GM18858 (cell line): ENCODE measurements around the gene NDUFA6.
A peak's percentile ranks its signal among the peaks of the same experiment; 100 is the strongest.
"Not testable (repeated sequence)": the region's sequence is repeated elsewhere in the genome, so short reads cannot be mapped to it uniquely, and the experiment has no call there.

ENCODE experiments used
- ATAC-seq: cut with Tn5 transposase; IDR thresholded peaks from one replicate; pipeline ENCODE4 v1.9.1; 2021; ENCODE audit not compliant: unreplicated experiment

Gene NDUFA6

GRCh38 chr22:42072606-42073330, 17.8 kb downstream of the NDUFA6 start:
- no peak for ATAC-seq

DNA sequence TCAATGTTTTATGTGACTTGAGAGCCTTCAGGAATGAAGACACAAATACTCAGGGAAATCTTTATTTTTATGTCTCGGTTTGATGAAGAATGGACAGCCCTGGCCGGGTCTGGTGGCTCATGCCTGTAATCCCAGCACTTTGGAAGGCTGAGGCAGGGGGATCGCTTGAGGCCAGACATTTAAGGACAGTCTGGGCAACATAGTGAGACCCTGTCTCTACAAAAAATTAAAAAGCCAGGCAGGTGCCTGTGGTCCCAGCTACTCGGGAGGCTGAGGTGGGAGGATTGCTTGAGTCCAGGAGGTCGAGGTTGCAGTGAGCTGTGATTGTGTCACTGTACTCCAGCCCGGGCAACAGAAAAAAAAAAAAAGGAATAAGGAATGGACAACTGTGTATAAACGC, 19.1 kb downstream of the NDUFA6 start:
- ATAC-seq: not testable (repeated sequence)

GRCh38 chr22:42070517-42071422, 19.8 kb downstream of the NDUFA6 start, which contains the start of gene NAGA:
TSS of gene NAGA (minus strand) at chr22:42070812. CDS start at chr22:42070297, 515 bp downstream.
- peak; percentile 75 for ATAC-seq

- ATAC-seq: no peak
Measured at GRCh38 chr22:42069801-42070516, 20.6 kb downstream of the NDUFA6 start.

GRCh38 chr22:42068291-42068690, 22.3 kb downstream of the NDUFA6 start:
- ATAC-seq: no peak

DNA sequence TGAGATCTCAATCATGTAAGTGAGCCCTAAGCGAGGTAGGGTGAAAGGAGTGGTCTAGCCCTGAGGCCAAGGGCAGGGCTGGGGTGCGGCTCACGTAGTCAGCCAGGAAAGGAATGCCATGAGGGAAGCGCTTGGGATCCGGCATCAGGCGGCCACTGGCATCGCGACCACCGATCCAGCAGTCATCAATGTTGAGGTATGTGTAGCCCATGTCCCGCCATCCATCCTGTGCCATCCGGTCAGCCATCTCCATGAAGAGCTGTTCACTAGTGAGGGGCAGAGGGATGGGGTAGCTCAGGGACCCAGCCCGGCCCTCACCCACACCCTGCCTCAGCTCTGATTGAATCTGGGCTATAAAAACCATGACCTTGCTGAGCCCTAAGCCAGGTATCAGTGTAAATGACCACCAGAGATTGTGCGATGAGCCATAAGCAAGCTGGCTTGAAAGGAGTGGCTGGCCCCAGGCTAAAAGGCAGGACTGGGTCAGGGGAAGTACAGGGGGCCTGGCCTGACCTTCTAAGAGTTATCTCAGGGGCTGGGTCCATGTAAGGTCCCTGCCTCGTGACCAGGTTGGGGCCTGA, 22.8 kb downstream of the NDUFA6 start:
- no peak for ATAC-seq

DNA sequence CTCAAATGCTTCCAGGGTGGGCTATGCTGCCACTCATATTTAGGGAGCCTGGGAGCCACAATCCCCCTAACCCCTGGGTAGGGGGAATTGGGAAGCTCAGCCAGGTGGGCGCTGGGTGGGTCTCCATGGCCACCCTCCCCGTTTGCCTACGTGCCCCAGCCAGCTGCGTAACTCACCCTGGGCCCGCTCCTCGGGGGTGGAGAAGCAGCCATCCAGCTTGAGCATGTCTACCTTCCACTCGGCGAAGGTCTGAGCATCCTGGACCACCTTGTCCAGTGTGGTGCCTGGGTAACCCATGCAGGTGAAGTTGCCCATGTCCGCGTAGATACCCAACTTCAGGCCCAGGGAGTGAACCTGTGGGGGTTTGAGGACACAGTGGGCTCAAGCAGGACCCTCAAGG, 23.6 kb downstream of the NDUFA6 start:
- ATAC-seq: no peak

DNA sequence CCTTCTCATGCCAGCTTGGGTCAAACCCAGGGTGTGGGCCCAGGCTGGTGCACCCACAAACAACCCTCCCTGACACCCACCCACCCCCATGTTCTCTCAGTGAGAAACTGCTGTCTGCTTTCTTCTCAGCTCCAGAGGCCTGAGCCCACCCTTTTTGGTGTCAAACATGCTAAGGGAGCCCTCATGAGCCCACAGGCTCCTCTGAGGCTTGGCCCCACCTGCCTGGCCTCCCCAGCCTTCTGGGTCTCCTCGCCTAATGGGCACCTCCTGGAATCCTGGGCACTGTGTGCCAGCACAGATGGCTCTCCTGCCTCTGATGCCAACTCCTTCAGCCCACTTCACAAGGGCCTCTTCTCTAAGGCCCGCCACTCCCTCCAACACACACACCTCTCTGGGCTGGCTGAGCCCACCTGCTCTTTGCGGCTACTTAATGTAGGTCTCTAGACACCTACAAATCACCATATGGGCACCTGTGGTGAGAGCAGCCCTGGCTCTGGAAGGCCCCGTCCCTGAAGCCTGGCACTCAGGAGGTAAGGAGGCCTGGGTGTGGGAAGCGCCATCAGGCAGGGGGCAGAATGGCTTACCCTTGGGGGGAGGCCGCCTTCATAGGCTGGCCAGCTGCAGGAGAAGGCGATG, 24.3 kb downstream of the NDUFA6 start:
- ATAC-seq: no peak

DNA sequence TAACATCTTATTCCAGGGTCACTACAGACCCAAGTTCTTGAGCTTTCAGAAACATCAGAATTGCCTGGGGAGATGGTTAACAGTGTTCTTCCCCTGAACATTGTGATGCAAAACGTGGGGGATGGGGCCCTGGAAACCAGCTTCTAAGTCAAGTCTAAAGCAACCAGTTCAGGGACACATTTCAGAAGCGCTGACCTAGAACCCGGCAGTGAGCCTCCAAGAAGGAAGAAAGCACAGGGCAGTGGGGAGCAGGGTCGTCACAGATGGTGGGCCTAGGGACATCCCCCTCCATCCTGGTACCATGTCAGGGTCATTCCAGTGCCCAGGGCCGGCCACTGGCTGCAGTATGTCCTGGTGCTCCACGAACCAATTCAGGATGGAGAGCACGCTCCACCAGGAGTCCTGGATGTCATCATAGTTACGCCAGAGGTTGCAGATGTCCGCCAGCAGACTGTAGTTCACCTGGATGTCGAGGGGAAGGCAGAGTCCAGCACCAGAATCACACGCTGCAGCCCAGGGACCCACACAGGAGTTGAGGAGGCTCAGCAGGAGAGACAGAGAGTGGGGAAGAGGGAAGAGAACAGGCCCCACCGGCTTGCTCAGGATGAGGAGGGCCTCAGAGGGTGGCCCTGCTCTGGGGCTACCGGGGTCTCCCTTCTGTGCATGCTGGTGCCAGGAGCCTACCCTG, 25.0 kb downstream of the NDUFA6 start:
- ATAC-seq: no peak

- ATAC-seq: no peak
Measured at GRCh38 chr22:42064629-42065028, 25.9 kb downstream of the NDUFA6 start.

- no peak for ATAC-seq
Measured at GRCh38 chr22:42062506-42063170, 27.9 kb downstream of the NDUFA6 start.

- ATAC-seq: no peak
Measured at GRCh38 chr22:42061041-42061440, 29.5 kb downstream of the NDUFA6 start.

DNA sequence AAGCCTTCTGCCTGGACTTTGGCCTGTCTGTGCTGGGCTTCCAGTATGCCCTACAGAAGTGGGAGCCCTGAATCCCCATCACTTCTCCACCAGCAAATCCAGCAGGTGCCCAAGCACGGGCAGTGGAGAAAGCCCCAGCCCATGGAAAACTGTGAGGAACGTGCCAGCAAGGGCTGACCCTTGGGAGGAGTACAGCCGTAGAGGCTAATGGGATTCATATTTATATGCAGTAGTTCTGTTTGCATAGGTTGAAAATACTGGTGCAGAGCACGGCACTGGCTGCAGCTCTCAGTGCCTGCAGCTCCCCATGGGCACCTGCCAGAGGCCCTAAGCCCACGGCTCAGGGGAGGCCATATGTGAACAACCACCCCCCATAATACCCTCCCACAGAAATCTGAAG, 30.1 kb downstream of the NDUFA6 start:
- ATAC-seq: no peak

DNA sequence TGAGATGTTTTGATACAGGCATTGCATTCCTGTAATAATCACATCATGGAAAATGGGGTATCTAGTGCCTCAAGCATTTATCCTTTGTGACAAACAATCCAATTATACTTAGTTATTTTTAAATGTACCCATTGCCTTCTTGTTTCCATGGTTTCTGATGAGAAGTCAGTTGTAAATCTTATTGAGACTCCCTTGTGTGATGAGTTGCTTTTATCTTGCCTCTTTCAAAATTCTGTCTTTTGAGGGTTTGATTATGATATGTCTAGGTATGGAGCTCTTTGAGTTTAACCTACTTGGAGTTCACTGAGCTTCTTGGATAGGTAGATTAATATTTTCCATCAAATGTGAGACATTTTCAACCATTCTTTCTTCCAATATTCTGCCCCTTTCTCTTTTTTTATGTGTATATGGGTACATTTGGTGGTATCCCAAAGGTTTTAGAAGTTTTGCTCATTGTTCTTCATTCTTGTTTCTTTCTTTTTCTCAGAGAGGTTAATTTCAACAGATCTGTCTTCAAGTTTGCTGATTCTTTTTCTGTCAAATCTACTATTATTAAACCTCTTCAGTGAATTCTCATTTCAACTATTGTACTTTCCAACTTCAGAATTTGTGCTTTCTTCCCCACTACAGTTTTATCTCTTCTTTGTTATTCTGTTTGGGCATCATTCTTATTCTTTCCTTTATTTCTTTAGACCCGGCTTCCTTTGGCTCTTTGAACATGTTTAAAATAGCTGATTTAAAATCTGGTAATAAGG, 33.6 kb downstream of the NDUFA6 start:
- no peak for ATAC-seq

DNA sequence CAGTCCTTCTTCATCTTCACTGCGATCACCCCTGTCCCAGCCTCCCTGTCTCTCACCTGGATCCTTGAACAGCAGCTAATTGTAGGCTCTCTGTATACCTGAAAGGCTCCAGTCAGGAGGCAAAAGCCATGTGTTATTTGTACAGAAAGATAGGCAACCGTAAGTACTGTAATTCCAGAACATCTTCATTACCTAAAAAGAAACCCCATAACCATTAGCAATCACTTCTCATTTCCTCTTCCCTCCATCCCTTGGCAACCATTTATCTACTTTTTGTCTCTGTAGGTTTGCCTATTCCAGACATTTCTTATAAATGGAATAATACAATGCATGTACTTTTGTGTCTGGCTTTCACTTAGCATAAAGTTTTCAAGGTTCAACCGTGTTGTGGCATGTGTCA, 37.8 kb downstream of the NDUFA6 start:
- no peak for ATAC-seq

GRCh38 chr22:42050641-42051180, 39.9 kb downstream of the NDUFA6 start:
- ATAC-seq: no peak

DNA sequence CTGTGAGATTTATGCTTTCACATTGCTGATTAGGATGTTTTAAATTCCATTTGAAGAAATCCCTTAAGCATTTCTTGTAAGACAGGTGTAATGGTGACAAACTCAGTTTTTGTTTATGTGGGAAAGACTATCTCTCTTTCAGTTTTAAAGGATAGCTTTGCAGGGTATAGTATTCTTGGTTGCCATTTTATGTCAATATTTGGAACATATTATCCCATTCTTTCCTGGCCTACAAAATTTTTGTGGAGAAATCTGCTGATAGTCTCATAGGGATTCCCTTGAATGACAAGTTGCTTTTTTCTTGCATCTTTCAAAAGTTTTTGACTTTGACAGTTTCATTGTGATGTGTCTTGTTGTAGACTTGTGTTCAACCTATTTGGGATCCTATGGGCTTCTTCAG, 48.8 kb downstream of the NDUFA6 start:
- ATAC-seq: no peak

DNA sequence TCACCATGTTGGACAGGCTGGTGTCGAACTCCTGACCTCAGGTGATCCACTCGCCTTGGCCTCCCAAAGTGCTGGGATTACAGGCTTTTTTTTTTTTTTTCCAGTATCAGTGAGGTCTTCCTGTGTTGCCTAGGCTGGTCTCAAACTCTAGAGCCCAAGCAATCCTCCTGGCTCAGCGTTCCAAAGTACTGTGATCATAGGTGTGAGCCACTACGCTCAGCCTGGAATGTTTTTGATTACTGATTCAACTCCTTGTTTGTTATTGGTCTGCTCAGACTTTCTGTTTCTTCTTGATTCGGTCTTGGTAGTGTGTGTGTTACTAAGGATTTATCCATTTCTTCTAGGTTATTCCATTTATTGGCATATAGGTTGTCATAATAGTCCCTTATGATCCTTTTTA, 51.3 kb downstream of the NDUFA6 start:
- no peak for ATAC-seq
